ENCODE data around the gene BBOX1.
"Not testable (repeated sequence)": the region's sequence is repeated elsewhere in the genome, so short reads cannot be mapped to it uniquely, and the experiment has no call there.

The BBOX1 gene

DNA sequence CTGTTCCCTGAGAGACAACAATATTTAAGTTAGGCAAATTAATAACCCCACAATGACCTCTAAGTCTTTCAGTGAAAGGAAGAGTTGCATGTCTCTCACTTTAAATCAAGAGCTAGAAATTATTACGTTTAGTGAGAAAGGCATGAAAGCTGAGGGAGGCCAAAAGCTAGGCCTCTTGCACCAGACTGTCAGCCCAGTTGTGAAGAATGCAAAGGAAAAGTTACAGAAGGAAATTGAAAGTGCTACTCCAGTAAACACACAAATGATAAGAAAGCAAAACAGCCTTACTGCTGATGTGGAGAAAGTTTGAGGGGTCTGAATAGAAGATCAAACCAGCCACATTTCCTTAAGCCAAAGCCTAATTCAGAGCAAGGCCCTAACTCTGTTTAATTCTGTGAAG, 45.0 kb downstream of the BBOX1 start:
- DNase-seq: no peak

DNA sequence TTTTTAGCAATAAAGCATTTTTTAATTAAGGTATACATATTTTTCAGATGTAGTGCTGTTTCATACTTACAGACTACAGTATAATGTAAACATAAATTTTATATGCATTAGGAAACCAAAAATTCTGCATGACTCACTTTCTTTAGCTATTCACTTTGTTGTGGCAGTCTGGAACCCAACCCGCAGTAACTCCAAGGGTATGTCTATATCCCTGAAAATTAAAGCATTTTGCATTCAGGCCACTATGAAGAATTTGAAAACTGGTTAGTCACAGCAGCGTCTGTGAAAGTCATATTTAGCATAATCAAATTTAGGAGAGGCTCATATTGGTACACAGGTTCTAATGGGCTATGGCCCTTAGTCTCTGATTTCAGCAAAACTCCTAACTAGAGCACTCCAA, 46.8 kb downstream of the BBOX1 start:
- no peak for DNase-seq

DNA sequence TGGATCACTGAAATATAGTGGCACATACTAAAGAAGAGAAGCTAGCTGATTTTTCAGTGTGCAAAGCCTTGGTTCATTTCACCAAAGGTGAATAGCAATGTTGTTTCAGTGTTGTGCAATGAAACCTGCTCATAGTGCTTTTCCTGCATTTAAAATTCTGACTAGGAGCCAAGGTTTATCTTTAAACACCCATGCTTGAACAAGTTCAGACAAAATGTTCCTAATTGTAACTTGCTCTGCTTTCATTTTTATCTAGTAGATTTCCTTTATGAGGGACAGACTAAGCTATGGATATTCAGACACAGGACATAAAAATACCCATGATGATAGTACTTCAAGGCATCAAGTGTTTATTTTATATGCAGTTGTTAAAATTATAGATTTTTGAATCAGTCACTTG, 47.7 kb downstream of the BBOX1 start:
- DNase-seq: peak; percentile 62

DNA sequence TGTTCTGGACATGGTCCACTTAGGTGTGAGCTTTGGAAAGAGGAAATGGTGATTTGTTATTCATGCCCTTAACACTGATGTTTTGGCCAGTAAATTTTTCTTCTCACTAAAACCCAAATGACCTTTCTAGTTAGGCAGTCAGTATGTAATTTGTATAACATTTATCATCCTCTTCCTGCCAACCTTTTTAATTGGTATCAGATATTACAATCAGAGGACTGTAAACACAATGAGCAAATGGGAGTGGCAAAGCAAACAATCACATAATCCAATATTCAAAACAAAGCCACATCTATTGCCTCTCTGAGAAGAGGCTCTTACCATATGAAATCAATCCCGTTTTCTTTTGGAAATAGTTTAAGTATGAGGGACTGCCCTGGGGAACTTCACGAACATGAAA, 49.1 kb downstream of the BBOX1 start:
- no peak for DNase-seq

DNA sequence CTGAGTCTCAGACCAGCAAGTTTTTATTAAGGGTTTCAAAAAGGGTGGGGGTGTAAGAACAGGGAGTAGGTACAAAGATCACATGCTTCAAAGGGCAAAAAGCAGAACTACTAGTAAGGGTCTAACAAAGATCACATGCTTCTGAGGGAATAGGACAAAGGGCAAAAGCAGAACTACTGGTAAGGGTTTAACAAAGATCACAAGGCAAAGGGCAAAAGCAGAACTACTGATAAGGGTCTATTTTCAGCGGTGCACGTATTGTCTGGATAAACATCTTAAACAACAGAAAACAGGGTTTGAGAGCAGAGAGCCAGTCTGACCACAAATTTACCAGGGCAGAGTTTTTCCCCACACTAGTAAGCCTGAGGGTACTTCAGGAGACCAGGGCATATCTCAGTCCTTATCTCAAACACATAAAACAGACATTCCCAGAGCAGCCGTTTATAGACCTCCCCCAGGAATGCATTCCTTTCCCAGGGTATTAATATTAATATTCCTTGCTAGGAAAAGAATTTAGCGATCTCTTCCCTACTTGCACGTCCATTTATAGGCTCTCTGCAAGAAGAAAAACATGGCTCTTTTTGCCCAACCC, 49.8 kb downstream of the BBOX1 start:
- DNase-seq: not testable (repeated sequence)

DNA sequence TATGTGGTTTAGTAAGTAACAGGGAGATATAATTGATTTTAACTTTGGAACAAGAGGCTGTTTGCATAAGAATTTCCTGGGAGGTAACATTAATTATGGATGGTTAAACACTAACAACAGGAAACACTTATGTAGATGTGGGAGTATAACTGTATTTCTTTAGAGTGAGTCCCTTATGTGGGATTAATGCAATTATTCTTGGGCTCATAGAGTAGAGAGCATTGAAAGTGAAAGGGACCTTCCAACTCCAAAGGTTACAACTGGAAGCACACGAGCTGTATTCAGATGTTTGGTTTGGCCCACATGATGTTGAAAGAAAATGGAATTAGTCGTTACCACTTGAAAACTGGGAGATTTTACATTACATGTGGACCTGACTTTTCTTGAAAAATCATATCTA, 53.5 kb downstream of the BBOX1 start:
- DNase-seq: no peak

DNA sequence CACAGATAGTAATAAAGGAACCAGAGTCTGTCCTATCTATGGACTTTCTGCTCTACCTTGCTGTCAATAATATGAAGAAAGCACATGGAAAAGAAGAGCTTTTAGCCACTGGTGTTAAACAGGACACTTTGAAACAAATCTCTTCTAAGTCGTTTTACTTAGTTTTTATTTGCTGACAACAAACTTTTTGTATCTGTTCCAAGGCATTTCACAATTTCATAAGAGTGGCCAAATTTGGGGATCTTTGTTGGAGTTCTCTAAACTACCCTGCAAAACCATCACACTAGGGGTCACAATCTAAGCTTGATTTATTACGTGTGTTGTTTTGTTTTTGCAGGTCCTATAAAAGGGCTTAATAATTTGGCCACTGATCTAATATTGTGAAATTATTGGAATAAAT, 54.4 kb downstream of the BBOX1 start:
- no peak for DNase-seq

DNA sequence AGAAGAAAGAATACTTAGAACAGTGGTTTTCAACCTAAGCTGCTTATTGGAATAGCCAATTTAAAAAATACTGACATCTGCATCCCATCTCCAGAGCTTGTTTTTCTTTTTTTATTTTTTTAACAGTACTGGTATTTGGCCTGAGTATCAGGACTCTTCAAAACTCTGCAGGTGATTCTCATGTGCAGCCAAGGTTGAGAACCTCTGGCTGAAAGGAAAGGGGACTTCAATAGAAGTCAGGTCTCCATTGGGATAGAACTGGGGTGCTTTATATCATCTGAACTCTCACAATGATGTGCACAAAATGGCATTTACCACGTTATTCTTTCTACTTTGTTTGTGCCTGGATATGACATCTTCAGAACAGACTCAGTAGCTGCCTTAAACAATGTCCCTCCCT, 55.3 kb downstream of the BBOX1 start:
- no peak for DNase-seq

DNA sequence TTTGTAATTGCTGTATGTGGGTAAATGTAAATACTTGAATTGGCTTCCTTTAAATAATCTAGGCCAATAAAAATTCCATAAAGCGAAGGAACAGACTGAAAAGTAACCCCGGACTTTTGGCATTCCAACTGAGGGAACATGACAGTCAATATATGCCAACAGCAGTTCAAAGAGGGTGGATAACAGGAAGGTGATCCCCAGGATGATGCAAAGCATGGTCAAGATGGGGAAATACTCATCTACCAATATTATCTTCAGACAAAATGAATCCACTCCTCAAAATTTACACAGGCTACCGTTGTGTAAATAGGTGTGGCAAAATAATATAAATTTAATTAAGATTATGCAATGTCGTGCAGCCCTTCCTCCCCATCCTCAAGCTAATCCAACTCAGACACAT, 56.9 kb downstream of the BBOX1 start:
- no peak for DNase-seq

DNA sequence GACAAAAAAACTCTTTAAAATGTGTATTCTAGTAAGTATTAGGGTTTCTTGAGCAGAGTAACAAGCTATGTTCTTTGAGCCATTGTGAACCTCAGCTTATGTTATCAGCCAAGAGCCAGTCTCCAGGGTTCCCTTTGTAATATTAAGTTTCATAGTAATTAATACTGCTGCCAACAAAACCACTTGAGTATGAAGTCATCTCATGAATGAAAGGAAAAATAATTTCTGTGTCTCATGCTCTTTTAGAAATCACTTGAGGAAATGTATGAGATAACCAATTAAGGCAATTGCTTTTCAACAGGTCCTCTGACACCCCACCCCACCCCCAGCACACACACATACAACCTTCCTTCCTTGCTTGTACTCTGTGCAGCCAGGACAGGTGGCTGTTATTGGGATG, 59.9 kb downstream of the BBOX1 start:
- DNase-seq: no peak

DNA sequence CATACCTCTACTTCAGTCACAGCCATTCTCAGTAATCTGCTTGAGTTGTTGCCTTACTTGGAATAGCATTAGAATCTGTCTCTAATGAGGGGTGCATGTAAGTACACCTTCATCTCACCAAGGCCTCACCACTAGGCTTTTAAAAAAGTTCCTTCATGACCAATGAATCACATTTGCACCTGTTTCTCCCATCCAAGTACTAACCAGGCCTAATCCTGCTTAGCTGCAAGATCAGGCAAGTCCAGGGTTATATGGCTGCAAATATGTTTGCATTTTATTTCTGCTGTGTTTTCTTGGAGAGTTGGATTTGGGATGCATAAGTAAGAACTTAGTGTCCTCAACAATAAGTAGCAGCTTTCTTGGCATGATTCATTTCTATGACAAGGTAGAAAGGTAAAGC, 66.9 kb downstream of the BBOX1 start:
- no peak for DNase-seq

DNA sequence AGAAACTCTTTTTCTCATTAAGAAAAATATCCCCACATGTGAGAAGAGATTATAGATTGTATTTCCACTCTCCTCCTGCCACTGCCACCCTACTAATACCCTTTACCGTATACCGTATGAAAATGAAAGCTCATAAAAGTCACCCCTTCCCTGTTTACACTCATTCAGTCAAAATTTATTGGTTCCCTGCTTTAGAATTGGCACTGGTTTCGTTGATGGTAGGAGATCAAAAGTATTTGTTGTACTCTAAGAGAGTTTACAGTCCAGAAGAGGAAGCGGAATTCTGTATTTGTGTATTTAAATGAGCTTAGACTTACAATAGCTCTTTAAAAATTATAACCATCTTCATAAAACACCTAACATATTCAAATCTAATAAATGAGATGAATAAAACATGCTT, 68.2 kb downstream of the BBOX1 start:
- DNase-seq: no peak

DNA sequence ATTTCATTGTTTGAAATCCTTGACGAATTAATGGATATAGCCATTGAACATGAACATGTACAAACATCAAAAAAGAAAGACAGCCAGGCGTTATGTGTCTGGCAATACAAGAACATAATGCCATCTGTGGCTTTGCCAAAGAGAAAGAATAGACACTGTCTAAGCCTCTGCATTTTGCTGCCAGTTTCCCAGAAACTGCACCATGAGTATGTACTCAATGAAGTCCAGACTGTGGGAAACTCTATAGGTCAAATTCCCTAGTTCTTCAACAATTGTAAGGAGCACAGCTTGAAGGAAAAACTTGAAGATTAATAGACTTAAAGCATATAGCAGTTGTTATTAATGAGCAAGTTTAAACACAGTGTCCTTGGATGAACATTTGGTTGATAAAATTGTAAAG, 71.3 kb downstream of the BBOX1 start:
- no peak for DNase-seq

DNA sequence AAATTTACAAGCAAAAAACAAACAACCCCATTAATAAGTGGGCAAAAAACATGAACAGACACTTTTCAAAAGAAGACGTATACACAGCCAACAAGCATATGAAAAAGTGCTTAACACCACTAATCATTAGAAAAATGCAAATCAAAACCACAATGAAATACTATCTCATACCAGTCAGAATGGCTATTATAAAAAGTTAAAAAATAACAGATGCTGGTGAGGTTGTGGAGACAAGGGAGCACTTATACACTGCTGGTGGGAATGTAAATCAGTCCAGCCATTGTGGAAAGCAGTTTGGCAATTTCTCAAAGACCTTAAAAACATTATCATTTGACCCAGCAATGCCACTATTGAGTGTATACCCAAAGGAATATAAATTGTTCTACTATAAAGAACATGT, 72.3 kb downstream of the BBOX1 start:
- no peak for DNase-seq

DNA sequence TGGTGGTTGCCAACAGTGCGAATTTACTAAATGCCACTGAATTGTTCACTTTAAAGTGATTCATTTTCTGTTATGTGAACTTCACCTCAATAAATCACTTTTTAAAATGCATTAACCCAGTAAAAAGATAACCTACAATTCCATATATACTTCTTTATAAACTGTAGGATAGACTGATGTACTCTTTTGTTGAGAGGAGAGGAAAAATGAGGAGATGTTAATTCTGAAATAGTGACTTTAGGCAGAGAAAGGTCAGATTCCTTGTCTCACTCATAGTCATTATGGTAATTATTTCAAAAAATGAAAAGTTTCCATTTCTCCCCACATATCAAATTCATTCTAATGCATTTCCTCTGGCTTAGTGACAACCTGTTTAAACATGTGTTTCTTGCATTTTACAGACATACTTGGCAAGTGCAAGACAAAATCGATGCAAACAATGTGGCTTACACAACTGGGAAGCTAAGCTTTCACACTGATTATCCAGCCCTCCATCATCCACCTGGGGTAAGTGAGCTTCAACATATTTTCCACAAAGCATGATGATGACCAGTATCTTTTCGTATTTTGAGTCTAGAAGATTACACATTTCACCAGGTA, 74.5 kb downstream of the BBOX1 start:
- no peak for DNase-seq

DNA sequence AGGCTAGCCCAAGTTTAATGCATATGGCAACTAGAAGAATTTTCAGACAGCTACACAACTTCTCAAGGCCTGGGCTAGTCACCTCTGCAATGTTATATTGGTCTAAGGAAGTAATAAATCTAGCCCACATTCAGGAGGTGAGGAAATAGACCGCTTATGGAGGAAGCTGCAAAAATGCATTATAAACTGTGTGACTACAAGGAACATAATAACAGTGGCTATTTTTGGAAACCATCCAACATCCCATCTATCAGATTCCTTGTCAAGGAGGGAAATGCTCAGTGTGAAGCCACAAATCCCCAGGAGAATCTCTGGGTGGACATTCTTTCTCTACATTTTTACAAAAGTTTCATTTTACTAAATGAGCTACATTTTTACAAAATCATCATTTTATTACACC, 76.1 kb downstream of the BBOX1 start:
- no peak for DNase-seq

DNA sequence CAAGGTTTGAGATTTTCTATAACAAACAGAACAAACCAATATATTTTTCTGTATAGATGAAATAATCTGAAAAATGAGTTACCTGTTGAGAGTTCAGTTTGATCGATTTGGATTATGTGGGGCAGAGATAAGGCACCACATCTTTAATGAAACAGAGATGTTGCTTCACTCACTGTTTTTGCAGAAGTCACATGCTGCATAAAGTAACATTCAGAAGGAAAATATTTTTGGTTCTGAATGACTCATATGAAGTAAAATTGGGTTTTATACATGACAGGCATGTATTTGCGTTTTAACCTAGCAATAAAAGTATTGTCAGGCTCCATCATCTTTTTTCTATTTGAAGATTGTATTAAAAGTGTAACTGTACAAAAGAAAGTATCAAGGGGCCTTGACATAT, 77.8 kb downstream of the BBOX1 start:
- no peak for DNase-seq

DNA sequence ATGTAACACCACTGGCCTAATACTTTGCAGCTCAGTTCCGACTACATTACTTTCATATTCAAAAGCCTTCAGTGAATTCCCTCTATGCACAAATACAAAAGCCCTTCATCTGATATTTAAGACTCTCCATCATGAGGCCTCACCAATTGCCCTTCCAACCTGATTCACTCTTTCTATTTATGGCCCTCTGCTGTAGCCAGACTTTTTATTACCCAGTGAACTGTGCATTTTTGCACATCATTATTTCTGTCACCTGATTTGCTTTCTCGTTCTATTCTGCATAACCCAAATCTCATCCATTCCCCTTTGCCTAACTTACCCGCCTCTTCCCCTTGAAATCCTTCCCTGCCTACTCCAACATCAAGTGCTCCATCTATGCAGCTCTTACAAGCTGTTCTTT, 78.3 kb downstream of the BBOX1 start:
- no peak for DNase-seq

DNA sequence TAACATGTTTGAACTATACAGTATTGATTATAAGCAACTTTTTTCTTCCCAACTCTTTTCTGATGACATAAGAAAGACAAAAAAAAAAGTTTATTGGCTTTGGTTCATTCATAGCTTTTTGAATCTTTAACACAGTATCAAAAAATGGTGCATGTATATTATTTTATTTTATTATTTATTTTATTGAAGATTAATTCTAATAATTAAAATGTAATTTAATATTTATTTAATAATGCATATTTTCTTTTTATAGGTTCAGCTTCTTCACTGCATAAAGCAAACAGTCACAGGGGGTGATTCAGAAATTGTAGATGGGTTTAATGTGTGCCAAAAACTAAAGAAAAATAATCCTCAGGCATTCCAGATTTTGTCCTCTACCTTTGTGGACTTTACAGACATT, 78.8 kb downstream of the BBOX1 start:
- DNase-seq: no peak

DNA sequence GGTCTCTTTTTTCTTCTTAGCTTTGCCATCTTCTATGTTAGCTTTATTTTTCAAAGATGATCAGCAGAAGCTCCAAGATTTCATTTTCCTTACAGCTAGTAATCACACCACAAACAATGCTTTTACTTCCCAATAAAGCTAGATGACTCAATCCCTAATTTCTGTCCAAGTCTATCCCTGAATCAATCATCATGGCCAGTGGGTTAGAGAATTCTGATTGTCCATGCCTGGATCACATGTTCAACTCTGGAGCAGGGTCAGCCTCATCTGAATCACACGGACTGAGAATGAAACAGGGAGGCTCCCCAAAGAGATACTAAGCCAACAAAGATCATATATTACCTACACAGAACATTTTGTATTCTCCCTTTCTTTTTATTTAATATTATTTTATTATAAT, 79.6 kb downstream of the BBOX1 start:
- DNase-seq: no peak

DNA sequence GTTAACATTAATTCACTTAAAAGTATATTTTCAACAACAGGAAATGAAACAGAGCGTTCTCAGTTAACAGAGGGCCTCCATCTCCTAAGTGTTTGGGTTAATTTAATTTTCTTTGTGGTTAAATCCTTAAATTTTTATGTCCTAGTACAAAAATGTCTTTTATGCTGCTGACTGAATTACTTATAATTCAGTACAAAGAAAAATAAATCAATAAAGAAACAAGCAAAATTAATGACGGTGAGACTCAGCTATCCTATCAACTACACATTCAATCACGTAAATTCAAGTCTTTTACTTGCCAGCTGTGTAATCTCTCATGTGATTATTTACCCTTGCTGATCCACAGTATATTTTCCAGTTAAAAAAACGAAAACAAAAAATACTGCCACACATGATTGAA, 81.4 kb downstream of the BBOX1 start:
- no peak for DNase-seq

DNA sequence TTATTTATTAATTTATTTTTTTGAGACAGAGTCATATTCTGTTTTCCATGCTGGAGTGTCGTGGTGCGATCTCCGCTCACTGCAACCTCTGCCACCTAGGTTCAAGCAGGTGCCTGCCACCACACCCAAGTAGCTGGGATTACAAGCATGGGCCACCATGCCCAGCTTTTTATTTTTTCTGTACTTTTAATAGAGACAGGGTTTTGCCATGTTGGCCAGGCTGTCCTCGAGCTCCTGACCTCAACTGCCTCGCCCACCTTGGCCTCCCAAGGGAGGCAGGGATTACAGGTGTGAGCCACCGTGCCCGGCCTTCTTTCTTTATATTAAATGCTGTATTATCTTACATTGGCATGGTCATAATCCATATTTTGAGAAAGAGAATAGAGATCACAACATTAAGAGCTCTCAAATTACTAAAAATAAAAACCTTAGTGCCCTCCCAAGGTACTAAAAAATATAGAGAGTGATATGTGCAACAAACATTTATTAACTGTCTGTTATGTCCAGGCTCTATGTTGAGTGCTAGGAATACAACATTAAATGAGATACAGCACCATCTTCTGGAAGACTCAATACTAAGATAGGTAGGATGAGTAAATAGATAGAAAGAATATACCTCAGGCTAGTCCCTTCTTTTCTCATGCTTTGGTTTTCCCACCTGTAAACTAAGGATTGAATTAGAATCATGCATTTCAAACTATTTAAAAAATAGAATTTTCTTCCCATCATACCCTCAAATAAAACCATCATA, 84.1 kb downstream of the BBOX1 start:
- DNase-seq: peak; percentile 28

DNA sequence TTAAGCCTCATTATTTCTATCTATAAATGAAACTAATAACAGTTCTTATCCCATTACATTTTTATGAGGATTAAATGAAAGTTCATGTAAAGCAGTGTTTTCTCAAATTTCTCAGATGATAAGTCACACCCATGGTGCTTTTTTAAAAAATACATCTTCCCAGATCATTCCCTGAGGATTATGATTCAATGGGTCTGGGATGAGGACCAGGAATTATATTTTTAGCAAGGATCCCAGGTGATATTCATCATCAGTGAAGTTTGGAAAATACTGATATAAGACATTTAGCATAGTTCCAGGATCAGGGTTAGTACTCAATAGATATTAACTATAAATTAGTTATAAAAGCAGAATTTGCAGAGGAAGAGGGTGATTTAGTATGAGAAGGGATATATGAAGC, 89.1 kb downstream of the BBOX1 start:
- DNase-seq: no peak

DNA sequence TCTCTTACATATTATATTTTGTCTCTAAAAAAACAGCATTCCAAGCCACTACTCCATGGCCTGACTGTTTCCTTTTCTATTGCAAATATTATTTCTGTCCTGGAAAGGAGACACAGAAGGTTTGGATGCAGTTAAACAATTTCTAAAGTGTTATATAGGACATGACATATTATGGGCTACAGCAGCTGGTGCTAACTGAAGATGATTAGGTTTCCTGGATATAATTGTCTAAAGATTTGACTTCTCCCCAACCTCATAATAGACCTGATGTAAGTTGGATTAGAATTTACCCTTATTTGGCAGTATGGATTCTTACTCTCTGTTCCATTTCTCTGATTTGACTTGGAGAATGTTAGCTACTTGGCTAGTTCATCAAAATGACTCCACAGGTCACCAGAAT, 90.2 kb downstream of the BBOX1 start:
- no peak for DNase-seq

DNA sequence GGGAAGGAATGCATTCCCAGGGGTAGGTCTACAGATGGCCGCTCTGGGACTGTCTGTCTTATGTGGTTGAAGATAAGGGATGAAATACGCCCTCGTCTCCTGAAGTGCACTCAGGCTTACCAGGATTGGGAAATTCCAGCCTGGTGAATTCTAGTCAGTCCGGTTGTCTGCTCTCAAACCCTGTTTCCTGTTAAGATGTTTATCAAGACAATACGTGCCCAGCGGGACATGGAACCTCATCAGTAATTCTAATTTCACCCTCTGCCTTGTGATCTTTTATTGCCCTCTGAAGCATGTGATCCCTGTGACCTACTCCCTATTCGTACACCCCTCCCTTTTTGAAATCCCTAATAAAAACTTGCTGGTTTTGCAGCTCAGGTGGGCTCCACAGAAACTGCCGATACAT, 95.3 kb downstream of the BBOX1 start:
- DNase-seq: not testable (repeated sequence)
